IPS-11a (cell line): ENCODE data around the gene NFRKB.
"Not testable (repeated sequence)": the region's sequence is repeated elsewhere in the genome, so short reads cannot be mapped to it uniquely, and the experiment has no call there.

Source experiments
- H3K4me3 ChIP-seq: one replicate; pipeline ENCODE4 v1.5.1; 2013; ENCODE audit warnings: low read depth, low read length, control low read depth

Gene NFRKB

DNA sequence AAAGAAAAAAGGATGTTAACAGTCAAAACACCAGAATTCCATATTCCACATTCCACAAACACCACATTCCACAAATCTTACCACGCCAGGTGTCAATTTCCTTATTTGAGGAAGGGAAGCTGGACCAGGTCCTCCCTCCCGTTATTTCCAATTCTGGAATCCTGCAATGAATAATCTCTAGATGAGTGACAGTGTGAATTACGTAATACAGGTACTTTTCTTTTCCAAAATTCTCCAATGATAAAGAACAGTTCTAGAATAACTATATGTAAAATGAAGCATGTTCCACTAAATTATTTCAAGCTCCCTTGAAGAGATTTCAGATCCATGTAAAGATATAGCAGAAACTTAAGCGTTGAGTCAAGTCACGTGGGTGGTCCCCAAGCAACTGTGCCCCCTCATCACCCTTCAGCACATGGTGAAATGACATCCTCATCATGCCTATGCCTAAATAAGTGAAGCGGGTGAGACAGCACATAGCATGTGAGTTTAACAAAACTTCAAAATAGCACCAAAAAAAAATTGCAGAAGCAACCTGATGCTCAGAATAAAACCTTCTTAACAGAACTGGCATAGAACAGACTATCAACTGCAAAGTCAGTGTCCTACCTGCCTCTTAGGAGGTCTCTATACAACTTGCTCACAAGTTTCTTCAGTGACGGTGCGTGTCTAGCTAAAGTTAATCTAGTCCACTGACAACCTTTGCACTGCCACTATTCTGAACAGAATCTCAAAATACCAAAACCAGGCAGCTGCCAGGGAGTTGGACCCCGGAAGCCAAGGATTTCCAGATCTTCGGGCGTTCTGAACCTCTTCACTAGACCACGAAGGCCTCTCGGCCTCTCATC lies 876 bp downstream of the NFRKB start:
- peak overlapping the region; percentile 81 for H3K4me3 ChIP-seq

DNA sequence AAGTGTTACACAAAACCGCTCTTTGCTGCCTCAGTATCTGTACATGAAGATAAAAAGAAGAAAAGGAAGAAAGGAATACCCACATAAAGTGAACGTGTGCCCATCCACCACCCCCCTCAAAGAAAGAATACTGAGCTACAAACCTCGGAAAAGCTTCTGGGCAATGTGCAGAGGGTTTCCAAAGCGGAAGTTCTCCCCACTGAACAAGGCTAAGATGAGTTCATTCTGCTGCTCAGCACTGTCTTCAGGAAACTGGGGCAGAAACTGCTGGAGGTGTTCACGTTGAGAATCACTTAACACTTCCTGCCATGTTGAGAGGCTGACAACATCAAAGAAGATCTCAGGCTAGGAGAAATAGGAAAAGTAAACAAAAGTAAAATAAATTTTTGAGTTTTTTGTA lies 6.9 kb downstream of the NFRKB start:
- H3K4me3 ChIP-seq: no peak overlapping the region

DNA sequence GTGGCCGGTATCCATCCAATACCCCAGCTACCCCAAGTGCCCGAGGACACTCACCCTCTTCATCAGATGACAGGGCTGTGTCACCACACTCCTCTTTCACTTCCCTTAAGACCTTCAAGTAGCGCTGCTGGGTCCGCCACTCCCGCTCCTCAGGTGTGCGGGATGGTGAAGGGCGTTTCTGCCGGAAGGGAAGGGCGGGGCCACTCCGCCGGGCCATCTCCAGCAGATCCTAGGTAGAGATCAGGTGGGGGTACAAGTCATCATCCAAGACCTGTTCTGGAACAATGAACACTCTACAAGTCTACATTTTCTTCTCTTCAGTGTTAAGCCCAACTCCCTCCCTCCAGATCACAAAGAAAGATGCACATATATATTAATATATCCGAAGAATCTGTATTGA lies 10.0 kb downstream of the NFRKB start:
- no peak overlapping the region for H3K4me3 ChIP-seq

DNA sequence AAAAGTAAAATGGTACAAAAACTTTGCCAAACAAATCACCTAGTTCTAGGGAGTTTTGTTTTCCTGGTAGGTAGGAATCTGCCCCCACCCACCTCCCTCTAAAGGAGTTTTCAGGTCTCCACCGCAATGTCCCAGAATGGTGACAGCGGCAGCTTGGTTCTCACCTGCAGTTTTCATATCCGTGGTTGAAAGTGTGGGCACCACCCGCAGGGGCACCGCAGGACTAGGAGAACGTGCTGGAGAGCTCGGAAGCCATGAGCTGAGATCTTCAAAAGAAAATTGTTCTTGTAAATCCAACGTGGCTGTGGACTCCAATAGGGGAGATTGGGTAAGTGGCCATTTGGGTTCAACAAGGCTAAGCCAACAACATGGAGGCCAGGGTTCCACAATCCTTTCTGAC lies 10.8 kb downstream of the NFRKB start:
- no peak overlapping the region for H3K4me3 ChIP-seq

DNA sequence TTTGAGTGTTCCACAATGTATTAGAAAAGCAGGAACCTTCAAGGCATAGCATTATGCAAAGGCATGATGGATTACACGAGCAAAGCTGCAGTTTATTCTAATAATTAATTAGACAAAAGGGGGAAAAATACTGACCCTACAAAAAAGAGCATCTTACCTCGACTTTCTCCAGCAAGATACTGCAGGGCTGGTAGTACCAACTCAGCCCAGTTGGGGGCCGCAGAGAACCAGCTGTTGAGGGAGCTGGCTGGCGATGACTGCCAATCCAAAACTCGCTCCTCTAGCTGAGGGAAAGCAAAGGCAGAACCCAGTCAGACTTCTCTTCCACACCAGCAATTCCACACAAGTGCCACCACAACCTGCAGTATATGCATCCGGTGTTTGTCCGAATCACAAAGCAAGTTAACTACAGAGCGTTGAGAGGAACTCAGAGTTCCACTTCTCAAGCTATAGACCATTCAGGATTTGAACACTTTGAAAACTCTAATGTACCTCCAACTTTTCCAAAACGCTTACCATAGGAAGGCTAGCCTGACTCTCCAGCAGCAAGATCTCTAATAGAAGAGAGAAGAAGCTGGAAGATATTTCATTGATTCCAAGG lies 13.7 kb downstream of the NFRKB start:
- H3K4me3 ChIP-seq: no peak overlapping the region

DNA sequence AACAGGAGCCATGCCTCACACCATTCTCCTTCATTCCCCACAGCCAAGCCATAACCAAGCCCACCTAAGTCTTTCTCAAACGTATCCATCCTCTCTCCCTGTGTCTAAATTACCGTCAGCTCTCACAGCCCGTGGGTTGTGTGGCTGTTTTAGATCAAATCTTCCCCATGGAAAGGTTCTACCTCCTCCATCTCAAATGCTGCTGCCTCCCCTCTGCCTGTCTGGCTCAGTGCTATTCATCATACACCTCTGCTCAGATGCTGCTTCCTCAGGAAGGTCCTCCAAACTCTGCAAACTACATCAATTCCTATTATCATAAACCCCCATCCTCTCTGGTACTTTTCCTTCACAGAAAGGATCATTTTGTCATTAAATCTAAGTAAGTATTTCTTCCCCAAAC lies 15.1 kb downstream of the NFRKB start:
- H3K4me3 ChIP-seq: no peak overlapping the region

DNA sequence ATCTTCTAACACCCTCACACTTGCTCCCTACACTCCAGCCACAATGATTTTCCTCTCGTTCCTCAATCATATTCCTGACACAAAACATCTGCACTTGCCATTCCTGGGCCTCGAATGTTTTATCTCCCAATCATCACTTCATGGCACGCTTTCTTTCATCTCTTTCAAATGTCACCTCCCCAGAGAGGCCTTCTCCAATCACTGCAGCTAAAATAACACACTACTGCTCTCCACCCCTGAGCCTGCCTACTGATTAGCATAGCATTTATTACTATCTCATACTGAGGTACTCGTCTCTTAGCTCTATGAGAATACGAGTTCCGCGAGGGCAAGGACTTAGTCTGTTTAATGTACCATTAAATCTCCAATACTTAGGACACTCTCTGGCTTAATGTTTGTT lies 23.5 kb downstream of the NFRKB start:
- no peak overlapping the region for H3K4me3 ChIP-seq

DNA sequence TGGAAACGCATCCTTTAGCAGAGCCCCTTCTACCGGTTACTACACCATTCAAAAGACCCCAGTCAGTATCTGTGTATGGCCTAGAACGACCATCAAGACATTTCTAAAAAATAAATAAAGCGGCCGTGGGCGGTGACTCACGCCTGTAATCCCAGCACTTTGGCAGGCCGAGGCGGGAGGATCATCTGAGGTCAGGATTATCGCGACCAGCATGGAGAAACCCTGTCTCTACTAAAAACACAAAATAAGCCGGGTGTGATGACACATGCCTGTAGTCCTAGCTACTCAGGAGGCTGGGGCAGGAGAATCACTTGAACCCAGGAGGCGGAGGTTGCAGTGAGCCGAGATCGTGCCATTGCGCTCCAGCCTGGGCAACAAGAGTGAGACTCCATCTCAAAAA lies 26.8 kb downstream of the NFRKB start:
- H3K4me3 ChIP-seq: not testable (repeated sequence)

DNA sequence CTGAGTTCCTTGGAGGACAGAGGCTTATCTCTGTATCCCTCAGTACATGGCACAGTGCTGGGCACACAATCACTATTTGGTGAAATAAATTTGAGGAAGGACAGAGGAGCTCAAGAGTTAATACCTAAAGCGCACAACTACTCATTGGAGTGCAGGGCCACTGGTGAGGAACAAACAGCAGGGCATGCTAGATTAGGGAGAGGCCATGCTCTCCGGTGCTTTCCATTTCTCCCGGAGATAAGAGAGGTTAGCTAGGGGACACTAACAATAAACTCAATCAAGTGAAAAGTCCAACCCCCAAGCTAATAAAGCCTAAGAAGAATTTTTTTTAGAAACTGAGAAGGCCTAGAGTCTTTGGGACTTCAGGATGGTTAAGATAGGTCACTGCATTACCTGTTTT lies 29.1 kb downstream of the NFRKB start:
- no peak overlapping the region for H3K4me3 ChIP-seq

DNA sequence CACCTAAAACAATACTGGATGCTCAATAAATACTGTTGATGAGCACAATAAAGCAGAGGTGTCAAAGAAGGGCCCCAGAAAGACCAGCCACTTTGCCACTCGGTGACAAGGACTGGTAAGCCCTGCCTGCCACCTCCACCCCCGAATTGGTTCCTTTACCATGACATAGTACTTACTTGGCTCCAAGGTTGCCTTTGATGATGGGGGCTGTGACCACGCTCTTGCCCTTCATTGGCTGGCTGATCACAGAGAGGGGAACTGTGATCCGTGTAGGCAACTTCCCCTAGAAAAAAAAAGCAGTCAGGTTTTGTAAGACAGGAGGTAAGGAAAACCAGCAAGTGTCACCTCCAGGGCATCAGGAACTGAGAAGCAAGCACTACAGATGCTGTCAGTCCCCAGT lies 29.7 kb downstream of the NFRKB start:
- H3K4me3 ChIP-seq: no peak overlapping the region

DNA sequence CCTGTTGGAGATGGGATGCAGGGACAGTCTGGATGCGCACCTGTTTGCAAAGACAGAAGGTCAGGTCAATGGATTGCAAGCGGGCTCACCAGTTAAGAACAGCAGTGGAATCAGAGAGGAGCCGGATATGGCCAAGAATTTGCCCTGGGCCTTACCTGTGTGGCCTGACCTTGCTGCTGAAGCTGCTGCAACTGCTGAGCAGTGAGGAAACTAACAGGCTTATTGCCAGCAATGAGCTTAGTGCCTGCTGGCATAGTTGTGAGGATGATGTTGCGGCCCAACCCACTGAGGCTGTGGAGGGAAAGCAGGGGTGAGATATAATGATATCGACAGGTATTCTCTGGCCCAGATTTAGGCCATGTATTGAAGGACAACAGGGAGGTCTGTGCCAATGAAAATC lies 30.6 kb downstream of the NFRKB start:
- H3K4me3 ChIP-seq: no peak overlapping the region

DNA sequence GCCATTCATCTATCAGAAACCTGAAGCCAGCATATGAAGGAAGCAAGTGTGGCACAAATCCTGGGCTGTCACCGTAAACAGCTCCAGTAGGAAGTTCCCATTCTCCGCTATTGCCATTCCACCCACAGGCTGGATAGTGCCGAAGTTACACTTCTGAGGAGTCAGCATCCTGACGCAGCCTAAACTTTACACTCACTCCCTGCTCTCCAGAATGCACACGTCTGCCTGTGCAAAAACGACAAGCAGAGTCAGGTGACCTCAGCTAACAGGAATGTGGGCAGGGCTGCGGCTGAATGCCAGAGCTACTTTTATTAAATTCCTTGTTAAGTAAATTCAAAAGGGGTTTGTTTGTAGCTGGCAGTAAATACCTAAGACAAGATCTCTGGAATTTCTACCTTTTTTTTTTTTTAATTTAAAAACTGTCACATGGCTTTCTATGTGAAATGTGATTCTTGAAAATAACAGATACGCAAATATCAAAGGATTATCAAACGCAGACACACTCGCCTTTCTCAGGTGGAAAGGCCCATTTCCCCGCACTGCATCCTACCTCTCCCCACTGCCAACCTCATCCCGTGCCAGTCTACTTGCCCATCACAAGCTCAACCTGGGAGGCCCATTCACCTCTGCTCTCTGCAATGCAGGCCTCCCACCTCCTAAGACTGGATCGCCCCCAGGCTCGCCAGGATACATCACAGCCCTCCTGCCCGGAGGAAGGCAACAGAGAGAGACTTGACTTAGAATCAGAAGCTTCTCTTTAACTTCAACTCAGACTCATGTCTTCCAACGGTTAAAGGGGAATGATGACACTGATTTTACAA lies 33.5 kb downstream of the NFRKB start:
- no peak overlapping the region for H3K4me3 ChIP-seq

DNA sequence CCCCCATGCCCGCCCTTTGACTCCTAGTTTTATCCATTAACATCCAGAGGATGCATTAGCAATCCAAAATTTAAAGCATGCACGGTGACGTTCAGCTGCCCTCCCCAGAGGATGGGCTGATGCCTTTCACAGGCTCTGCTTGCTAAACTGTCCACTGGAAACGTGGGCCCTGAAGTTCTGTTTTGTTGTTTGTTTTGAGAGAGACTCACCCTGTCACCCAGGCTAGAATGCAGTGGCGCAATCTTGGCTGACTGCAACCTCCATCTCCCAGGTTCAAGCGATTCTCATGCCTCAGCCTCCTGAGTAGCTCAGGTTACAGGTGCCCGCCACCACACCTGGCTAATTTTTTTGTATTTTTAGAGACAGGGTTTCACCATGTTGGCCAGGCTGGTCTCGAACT lies 39.3 kb downstream of the NFRKB start:
- no peak overlapping the region for H3K4me3 ChIP-seq

DNA sequence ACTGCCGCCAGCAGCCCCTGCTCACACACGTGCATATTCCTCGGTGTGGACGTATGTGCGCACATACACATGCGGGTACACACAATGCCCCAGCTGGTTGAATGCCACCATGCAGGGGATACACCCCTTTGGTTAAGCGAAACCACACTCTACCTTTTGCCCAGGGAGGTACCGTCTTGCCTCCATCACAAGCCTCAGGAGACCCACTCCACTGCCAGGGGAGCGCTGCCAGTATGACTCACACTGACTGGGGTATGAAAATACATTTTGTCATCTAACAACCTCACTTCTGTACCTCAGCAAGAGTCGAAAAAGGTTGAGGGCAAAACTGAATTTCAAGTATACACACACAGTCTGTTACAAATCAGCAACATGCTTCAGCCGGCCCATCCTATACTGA lies 40.3 kb downstream of the NFRKB start:
- H3K4me3 ChIP-seq: no peak overlapping the region

DNA sequence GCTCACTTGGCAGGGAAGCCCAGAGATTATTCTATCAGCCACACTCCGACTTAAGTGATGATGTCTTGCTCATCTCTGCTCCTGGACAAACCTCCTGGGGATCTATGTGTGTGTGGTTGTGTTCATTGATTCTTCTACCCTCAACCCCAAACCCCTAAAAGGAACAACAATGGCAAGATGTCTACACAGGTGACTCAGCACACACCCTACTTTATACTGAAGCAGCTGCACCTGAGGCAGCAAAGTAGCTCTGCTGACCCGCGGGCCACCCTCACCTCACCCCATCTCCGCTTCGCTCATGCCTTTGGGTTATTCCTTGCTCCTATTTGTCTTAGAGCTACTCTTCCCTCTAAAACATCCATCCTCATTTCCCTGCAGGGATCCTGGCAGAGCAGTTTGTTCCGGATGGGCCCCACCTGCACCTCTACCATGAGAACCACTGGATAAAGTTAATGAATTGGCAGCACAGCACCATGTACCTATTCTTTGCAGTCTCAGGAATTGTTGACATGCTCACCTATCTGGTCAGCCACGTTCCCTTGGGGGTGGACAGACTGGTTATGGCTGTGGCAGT lies 41.1 kb downstream of the NFRKB start:
- no peak overlapping the region for H3K4me3 ChIP-seq

DNA sequence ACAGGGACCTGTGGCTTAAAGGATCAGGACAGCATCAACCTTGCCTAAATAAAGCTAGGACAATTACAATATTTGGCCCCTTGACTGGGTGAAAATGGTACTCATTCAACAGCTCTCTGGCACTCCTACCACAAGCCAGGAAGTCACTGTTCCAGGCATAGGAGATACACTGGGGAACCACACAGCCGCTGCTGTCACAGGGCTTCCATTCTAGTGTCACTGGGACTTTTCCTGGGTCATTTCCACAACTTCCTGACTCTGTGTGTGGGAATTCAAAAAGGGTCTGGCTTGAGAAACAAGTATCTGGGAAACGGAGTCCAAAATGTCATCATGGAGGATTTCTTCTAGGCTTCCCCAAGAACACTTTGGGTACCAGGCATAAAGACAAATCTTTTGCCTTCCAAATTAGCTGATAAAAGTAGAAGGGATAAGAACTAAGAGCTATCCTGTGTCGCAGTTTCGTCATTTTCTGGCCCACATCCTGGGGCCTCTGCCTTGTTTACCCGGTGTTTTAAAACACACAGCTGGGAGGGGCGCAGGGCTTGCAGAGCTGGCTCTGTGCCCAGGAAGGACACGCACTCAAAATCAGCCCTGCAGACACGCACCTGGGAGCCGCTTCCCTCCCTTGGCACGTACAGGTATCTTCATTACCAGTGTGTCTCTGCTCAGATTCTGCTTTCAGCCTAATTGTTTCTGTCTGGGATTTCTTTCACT lies 41.7 kb downstream of the NFRKB start:
- no peak overlapping the region for H3K4me3 ChIP-seq

DNA sequence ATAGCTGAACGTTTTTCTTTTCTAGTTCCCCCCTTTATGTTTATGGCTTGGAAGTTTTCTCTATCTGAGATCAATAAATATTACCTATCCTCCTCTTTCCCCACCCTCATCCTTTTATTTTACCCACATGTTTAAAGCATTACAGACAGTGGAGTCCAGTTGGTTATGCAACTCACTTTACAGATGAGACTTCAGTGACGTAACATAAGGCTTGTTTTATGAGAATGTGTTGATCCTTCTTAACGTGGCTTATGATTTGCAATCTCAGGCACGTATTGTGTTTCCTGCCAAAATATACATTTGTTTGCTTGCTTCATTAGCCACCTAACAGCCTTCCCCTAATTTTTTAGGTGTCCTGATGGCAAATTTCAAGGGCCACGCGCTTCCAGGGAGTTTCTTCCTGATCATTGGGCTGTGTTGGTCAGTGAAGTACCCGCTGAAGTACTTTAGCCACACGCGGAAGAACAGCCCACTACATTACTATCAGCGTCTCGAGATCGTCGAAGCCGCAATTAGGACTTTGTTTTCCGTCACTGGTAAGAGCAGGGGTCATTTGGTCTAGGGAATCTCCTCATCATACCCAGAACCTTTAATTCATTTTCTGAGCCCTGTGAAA lies 43.1 kb downstream of the NFRKB start:
- H3K4me3 ChIP-seq: no peak overlapping the region

DNA sequence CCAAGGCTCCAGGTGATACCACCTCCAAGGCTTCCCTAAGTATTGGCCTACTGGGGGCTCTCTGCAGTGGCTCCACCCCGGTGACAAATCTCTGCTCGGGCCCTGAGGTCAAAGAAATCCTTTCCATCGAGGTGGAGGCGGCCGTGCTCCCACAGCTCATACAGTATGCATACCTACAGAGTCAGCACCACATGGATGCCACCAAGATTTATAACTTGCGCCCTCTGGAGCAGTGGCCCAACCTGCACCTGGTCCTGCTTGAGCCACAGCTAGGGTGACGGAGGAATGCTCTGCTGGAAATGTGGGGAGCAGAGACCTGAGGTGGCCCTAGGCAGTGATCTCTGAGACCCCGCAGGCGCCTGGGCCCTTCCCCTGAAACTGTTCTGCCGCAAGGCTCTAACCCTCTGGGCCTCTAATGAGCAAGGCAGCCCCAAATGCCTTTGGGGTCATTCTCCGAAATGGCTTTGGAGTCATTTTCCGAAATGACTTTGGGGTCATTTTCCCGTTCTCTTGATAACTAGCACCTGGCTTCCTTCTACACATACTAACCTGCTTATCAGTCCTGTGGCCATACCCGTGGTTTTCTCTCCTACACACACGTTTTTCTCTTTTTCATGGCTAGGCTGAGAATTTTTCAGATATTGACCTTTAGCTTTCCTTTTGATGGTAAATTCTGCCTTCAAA lies 45.8 kb downstream of the NFRKB start:
- no peak overlapping the region for H3K4me3 ChIP-seq

DNA sequence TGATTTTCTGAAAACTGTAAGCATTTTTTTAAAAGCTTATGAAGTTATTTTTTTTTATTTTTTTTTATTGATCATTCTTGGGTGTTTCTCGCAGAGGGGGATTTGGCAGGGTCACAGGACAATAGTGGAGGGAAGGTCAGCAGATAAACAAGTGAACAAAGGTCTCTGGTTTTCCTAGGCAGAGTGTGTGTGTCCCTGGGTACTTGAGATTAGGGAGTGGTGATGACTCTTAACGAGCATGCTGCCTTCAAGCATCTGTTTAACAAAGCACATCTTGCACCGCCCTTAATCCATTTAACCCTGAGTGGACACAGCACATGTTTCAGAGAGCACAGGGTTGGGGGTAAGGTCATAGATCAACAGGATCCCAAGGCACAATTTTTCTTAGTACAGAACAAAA lies 48.0 kb downstream of the NFRKB start:
- H3K4me3 ChIP-seq: not testable (repeated sequence)
